Trophoblast cell (in vitro differentiated cells and primary cell): ENCODE results near the gene BEX4.
"Not testable (repeated sequence)": the region's sequence is repeated elsewhere in the genome, so short reads cannot be mapped to it uniquely, and the experiment has no call there.

ENCODE experiments used
- DNase-seq, 2 donors: peaks; one replicate each; pipeline ENCODE4 v3.0.0-alpha.2; 2016
- H2AFZ ChIP-seq: 2 replicates; pipeline ENCODE4 v1.6.1; 2013; ENCODE audit warnings: low read length, moderate library complexity, mild to moderate bottlenecking; ENCODE audit not compliant: insufficient read depth, poor library complexity
- H2AK5ac ChIP-seq: 2 replicates; pipeline ENCODE4 v1.6.1; 2013; ENCODE audit warnings: mild to moderate bottlenecking, low read length
- H2BK120ac ChIP-seq: 2 replicates; pipeline ENCODE4 v1.6.1; 2013; ENCODE audit warnings: low read length, mild to moderate bottlenecking, moderate library complexity; ENCODE audit not compliant: insufficient read depth, poor library complexity
- H2BK12ac ChIP-seq: 2 replicates; pipeline ENCODE4 v1.6.1; 2013; ENCODE audit warnings: mild to moderate bottlenecking, low read length, moderate library complexity
- H2BK5ac ChIP-seq: 2 replicates; pipeline ENCODE4 v1.6.1; 2013; ENCODE audit warnings: low read length, low read depth, moderate library complexity, mild to moderate bottlenecking; ENCODE audit not compliant: poor library complexity
- H3K14ac ChIP-seq: 2 replicates; pipeline ENCODE4 v1.6.1; 2013; ENCODE audit warnings: mild to moderate bottlenecking, low read length
- H3K18ac ChIP-seq: 2 replicates; pipeline ENCODE4 v1.6.1; 2013; ENCODE audit warnings: mild to moderate bottlenecking, low read length
- H3K23ac ChIP-seq: 2 replicates; pipeline ENCODE4 v1.6.1; 2013; ENCODE audit warnings: low read length
- H3K27ac ChIP-seq: 2 replicates; pipeline ENCODE4 v1.5.1; 2013; ENCODE audit warnings: low read depth, mild to moderate bottlenecking, inconsistent platforms, low read length, moderate library complexity
- H3K27me3 ChIP-seq: 2 replicates; pipeline ENCODE4 v1.6.1; 2013; ENCODE audit warnings: inconsistent platforms, mild to moderate bottlenecking, low read length, moderate library complexity; ENCODE audit not compliant: insufficient read depth
- H3K36me3 ChIP-seq, 2 experiments: 1 replicate in 1 of 2; 2 replicates in 1 of 2; pipeline ENCODE4 v1.6.1; 2013; ENCODE audit warnings: low read length in 2 of 2, mild to moderate bottlenecking in 2 of 2, moderate library complexity in 1 of 2; ENCODE audit not compliant: insufficient read depth in 2 of 2, control insufficient read depth in 1 of 2
- H3K4ac ChIP-seq: 2 replicates; pipeline ENCODE4 v1.6.1; 2013; ENCODE audit warnings: low read depth, mild to moderate bottlenecking, low read length, moderate library complexity
- H3K4me1 ChIP-seq, 2 experiments: 1 replicate in 1 of 2; 2 replicates in 1 of 2; pipeline ENCODE4 v1.6.1; 2013; ENCODE audit warnings: low read length in 2 of 2, mild to moderate bottlenecking in 2 of 2, moderate library complexity in 1 of 2; ENCODE audit not compliant: insufficient read depth in 2 of 2, control insufficient read depth in 1 of 2
- H3K4me2 ChIP-seq: 2 replicates; pipeline ENCODE4 v1.6.1; 2013; ENCODE audit warnings: inconsistent platforms, mild to moderate bottlenecking, low read length, moderate library complexity
- H3K4me3 ChIP-seq: 2 replicates; pipeline ENCODE4 v1.5.1; 2013; ENCODE audit warnings: mild to moderate bottlenecking, low read depth, low read length, inconsistent platforms
- H3K79me1 ChIP-seq: one replicate; pipeline ENCODE4 v1.6.1; 2013; ENCODE audit warnings: low read length
- H3K79me2 ChIP-seq: 2 replicates; pipeline ENCODE4 v1.6.1; 2013; ENCODE audit warnings: low read length, mild to moderate bottlenecking; ENCODE audit not compliant: control insufficient read depth, insufficient read depth, poor library complexity
- H3K9ac ChIP-seq: 2 replicates; pipeline ENCODE4 v1.6.1; 2013; ENCODE audit warnings: mild to moderate bottlenecking, low read length
- H3K9me3 ChIP-seq: 2 replicates; pipeline ENCODE4 v1.6.1; 2013; ENCODE audit warnings: low read depth, mild to moderate bottlenecking, control low read depth, inconsistent platforms, low read length; ENCODE audit not compliant: insufficient read depth
- H4K12ac ChIP-seq: 2 replicates; pipeline ENCODE4 v1.6.1; 2013; ENCODE audit warnings: low read depth, mild to moderate bottlenecking, low read length, moderate library complexity
- H4K8ac ChIP-seq: 2 replicates; pipeline ENCODE4 v1.6.1; 2013; ENCODE audit warnings: low read depth, mild to moderate bottlenecking, low read length, moderate library complexity
- H4K91ac ChIP-seq: one replicate; pipeline ENCODE4 v1.6.1; 2013; ENCODE audit warnings: low read depth, mild to moderate bottlenecking, low read length, moderate library complexity
- WGBS: extraction: QIAGEN DNeasy Blood & Tissue Kit; methylation state at CpG from one replicate; pipeline ENCODE4 v1.1.7; 2013; ENCODE audit warnings: missing lambda C conversion rate; ENCODE audit not compliant: insufficient read length, insufficient coverage; ENCODE audit errors: extremely low coverage; 5-methylcytosine and 5-hydroxymethylcytosine counted together

The BEX4 gene

GRCh38 chrX:103197721-103198306 lies 17.1 kb upstream of the BEX4 start:
- H3K79me1 ChIP-seq, result no peaks in the 10 kb centered on the region
- H3K4me3 ChIP-seq, result no peak overlapping the region
- H3K9ac ChIP-seq, result no peak overlapping the region
- H3K4me1 ChIP-seq, result no peaks in the 10 kb centered on the region
- H3K36me3 ChIP-seq, result no peaks in the 10 kb centered on the region
- WGBS, result no CpG with 5 or more reads among the region's 2 CpGs
- no peak overlapping the region for H2BK12ac ChIP-seq
- H3K9me3 ChIP-seq, result no peaks in the 10 kb centered on the region
- no peak overlapping the region for H3K14ac ChIP-seq
- no peak overlapping the region for H4K12ac ChIP-seq
- no peak overlapping the region for H3K27ac ChIP-seq
- H3K4me2 ChIP-seq, result no peak overlapping the region
- no peak overlapping the region for H2AK5ac ChIP-seq
- no peak overlapping the region for H3K18ac ChIP-seq
- no peaks in the 10 kb centered on the region for H3K27me3 ChIP-seq
- H2BK5ac ChIP-seq, result no peak overlapping the region
- no peak overlapping the region for H2AFZ ChIP-seq
- H3K79me2 ChIP-seq, result no peaks in the 10 kb centered on the region
- H4K91ac ChIP-seq, result no peak overlapping the region
- no peak for DNase-seq
- no peak overlapping the region for H4K8ac ChIP-seq
- no peak overlapping the region for H3K23ac ChIP-seq
- H2BK120ac ChIP-seq, result no peak overlapping the region
- H3K4ac ChIP-seq, result no peak overlapping the region

- not testable (repeated sequence) for H3K4ac ChIP-seq, H3K9me3 ChIP-seq, H4K91ac ChIP-seq, H3K79me1 ChIP-seq, H3K27me3 ChIP-seq, H2BK5ac ChIP-seq, H2AFZ ChIP-seq, H2BK12ac ChIP-seq, H2AK5ac ChIP-seq, H4K12ac ChIP-seq, H3K18ac ChIP-seq, H3K36me3 ChIP-seq, H3K4me2 ChIP-seq, H3K9ac ChIP-seq, H3K79me2 ChIP-seq, H3K23ac ChIP-seq, H2BK120ac ChIP-seq, H3K4me1 ChIP-seq, H4K8ac ChIP-seq, H3K14ac ChIP-seq, H3K4me3 ChIP-seq, H3K27ac ChIP-seq, DNase-seq
- no CpG with 5 or more reads among the region's 4 CpGs for WGBS
Measured at GRCh38 chrX:103198668-103199067, 16.2 kb upstream of the BEX4 start.

DNA sequence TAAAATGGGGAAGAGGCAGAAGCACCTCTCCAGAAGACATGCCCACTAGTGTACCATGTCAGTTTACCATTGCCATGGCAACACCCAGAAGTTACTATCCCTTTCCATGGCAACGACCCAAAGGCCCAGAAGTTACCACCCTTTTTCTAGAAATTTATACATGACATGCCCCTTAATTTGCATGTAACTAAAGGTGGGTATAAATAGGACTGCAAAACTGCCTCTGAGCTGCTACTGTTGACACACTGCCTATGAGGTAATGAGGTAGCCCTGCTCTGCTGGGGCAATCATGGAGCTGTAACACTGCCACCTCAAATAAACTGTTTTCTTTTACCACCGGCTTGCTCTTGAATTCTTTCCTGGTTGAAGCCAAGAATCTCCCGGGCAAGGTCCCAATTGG lies 13.9 kb upstream of the BEX4 start:
- Histone ChIP-seq H3K36me3 (no peaks in the 10 kb centered on the region), H3K23ac (no peak overlapping the region), H3K79me1 (no peaks in the 10 kb centered on the region), H2BK5ac (no peak overlapping the region), H3K9me3 (no peaks in the 10 kb centered on the region), H2AK5ac (no peak overlapping the region), H3K9ac (no peak overlapping the region), H2BK12ac (no peak overlapping the region), H3K18ac (no peak overlapping the region), H3K27me3 (no peaks in the 10 kb centered on the region), H4K91ac (no peak overlapping the region), H2AFZ (no peak overlapping the region), H3K4me3 (no peak overlapping the region), H2BK120ac (no peak overlapping the region), H3K4ac (no peak overlapping the region), H3K14ac (no peak overlapping the region), H3K4me2 (no peak overlapping the region), H3K4me1 (no peaks in the 10 kb centered on the region), H3K79me2 (no peaks in the 10 kb centered on the region), H4K12ac (no peak overlapping the region), H3K27ac (no peak overlapping the region), H4K8ac (no peak overlapping the region)
- no peak for DNase-seq
- no CpG with 5 or more reads among the region's 3 CpGs for WGBS

DNA sequence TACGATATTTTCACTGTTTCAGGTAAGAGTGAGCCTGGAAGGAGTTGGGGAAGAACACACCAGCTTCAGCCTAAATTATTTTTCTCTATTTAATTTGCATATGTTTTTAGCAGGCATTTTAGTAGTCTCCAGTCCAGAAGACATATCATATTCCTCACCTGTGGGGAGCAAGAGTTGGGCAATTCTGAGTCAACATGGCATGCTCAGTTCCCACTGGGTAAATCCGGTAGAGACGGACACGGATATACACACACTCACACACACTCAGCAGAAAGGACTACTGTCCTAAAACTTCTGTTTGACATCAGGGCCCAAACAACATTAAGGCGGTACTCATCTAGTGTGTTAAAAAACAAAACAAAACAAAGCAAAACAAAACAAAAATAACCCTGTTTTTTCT lies 4.9 kb upstream of the BEX4 start:
- no peaks in the 10 kb centered on the region for H3K36me3 ChIP-seq
- H4K12ac ChIP-seq, result no peak overlapping the region
- no peak overlapping the region for H3K4me2 ChIP-seq
- H3K79me2 ChIP-seq, result peaks cover 1% of the 10 kb centered on the region
- H3K4me1 ChIP-seq, result no peaks in the 10 kb centered on the region
- no CpG with 5 or more reads among the region's 5 CpGs for WGBS
- no peak overlapping the region for H2AFZ ChIP-seq
- no peak overlapping the region for H2BK12ac ChIP-seq
- H3K9ac ChIP-seq, result no peak overlapping the region
- H3K18ac ChIP-seq, result no peak overlapping the region
- no peak overlapping the region for H3K4ac ChIP-seq
- DNase-seq, result no peak
- H3K79me1 ChIP-seq, result peaks cover 1% of the 10 kb centered on the region
- no peak overlapping the region for H3K4me3 ChIP-seq
- no peak overlapping the region for H3K27ac ChIP-seq
- no peaks in the 10 kb centered on the region for H3K27me3 ChIP-seq
- H2BK5ac ChIP-seq, result no peak overlapping the region
- H4K8ac ChIP-seq, result no peak overlapping the region
- H2BK120ac ChIP-seq, result no peak overlapping the region
- H4K91ac ChIP-seq, result no peak overlapping the region
- H3K14ac ChIP-seq, result no peak overlapping the region
- H3K9me3 ChIP-seq, result no peaks in the 10 kb centered on the region
- H2AK5ac ChIP-seq, result no peak overlapping the region
- no peak overlapping the region for H3K23ac ChIP-seq
